Lower leg skin (tissue), 4 donors: Measurements from ENCODE around the gene INTS11. TPM values are rescaled to one million over a fixed set of nuclear protein-coding genes. Genes with fewer than 3 reads are reported as not detected.
A peak's percentile ranks its signal among the peaks of the same experiment; 100 is the strongest.
"Not testable (repeated sequence)": the region's sequence is repeated elsewhere in the genome, so short reads cannot be mapped to it uniquely, and the experiment has no call there.

Source experiments
- DNase-seq, 2 donors: peaks; one replicate each; pipeline ENCODE4 v3.0.0-alpha.2; 2019; ENCODE audit warnings: low spot score in 2 of 2
- H3K4me3 ChIP-seq: fragments of 200-600 bp; sonication (generic); 2 replicates; pipeline ENCODE4 v1.5.1; 2017; ENCODE audit warnings: mild to moderate bottlenecking, low read depth; ENCODE audit not compliant: poor library complexity, severe bottlenecking
- CTCF ChIP-seq, 3 donors: fragments of 450-650 bp; IDR thresholded peaks; one replicate each; pipeline ENCODE4 v1.5.1; 2016; ENCODE audit warnings: antibody characterized with exemption in 3 of 3, mild to moderate bottlenecking in 3 of 3, moderate library complexity in 2 of 3
- POLR2A ChIP-seq, 2 donors: fragments of 450-650 bp; IDR thresholded peaks; one replicate each; pipeline ENCODE4 v1.6.1; 2016 to 2017; ENCODE audit warnings: antibody characterized with exemption in 2 of 2, mild to moderate bottlenecking in 1 of 2, moderate library complexity in 1 of 2
- WGBS, 2 donors: methylation state at CpG; one replicate each; pipeline ENCODE4 v1.1.5; 2018; 5-methylcytosine and 5-hydroxymethylcytosine counted together
- intact Hi-C: fragments of 100-400 bp; cut with DNase I; formaldehyde crosslinking; loops from one replicate; pipeline ENCODE4 v1.15.0; 2023; ENCODE audit warnings: low total_unique reads
- total RNA-seq, 4 donors: library from RNA; depleted of rRNA; stranded (reverse); fragments of >200 nt; gene quantifications; one replicate each; pipeline ENCODE4 v1.1.0, GENCODE V29; 2016

Gene INTS11
- total RNA-seq, 4 donors from 2014 or later, result 101 to 185 (median 105) TPM

- H3K4me3 ChIP-seq, result no peak overlapping the region
- TF ChIP-seq CTCF (IDR thresholded peaks at IDR 0.05) (no peak), POLR2A (IDR thresholded peaks at IDR 0.05) (no peak)
- 88 to 89% methylated on average over 26 to 30 of the region's 36 CpGs for WGBS, 2 donors
- intact Hi-C loops, result no loop called here
- DNase-seq, result no peak
These were observed 5.4 kb downstream of the INTS11 start for GRCh38 chr1:1318777-1319645.

- 40 to 50% methylated on average over 9 of the region's 9 CpGs for whole genome bisulfite sequencing, 2 donors
- peak; percentile 85 to 94 for DNase-seq
- intact Hi-C loops, result no loop called here
- H3K4me3 ChIP-seq, result no peak overlapping the region
- no peak for TF ChIP-seq CTCF (IDR thresholded peaks at IDR 0.05)
- no peak for TF ChIP-seq POLR2A (IDR thresholded peaks at IDR 0.05)
These were observed 6.3 kb downstream of the INTS11 start for GRCh38 chr1:1318131-1318652.

- WGBS, 2 donors, result 82 to 89% methylated on average over 6 of the region's 6 CpGs
- intact Hi-C loops, result no loop called here
These were observed 7.0 kb downstream of the INTS11 start for GRCh38 chr1:1317420-1317819.

GRCh38 chr1:1316199-1316598, 8.3 kb downstream of the INTS11 start:
- DNase-seq, intact Hi-C loops, H3K4me3 ChIP-seq: not testable (repeated sequence)
- 86 to 89% methylated on average over 8 of the region's 8 CpGs for WGBS, 2 donors

More at GRCh38 chr1:1317420-1317819, 7.0 kb downstream of the INTS11 start:
- no peak overlapping the region for H3K4me3 ChIP-seq
- TF ChIP-seq CTCF (IDR thresholded peaks at IDR 0.05), result no peak
- no peak for TF ChIP-seq POLR2A (IDR thresholded peaks at IDR 0.05)
- no peak for DNase-seq

- 57 to 73% methylated on average over 13 to 24 of the region's 26 CpGs for WGBS, 2 donors
- intact Hi-C loops, result no loop called here
- no peak for TF ChIP-seq CTCF (IDR thresholded peaks at IDR 0.05)
- no peak for TF ChIP-seq POLR2A (IDR thresholded peaks at IDR 0.05)
- H3K4me3 ChIP-seq, result no peak overlapping the region
- no peak for DNase-seq
These were observed 9.0 kb downstream of the INTS11 start for GRCh38 chr1:1315435-1315954.

- no peak for DNase-seq
- intact Hi-C loops, result no loop called here
- WGBS, 2 donors, result 86 to 88% methylated on average over 19 to 23 of the region's 23 CpGs
- TF ChIP-seq POLR2A (IDR thresholded peaks at IDR 0.05), result no peak
- no peak overlapping the region for H3K4me3 ChIP-seq
These were observed 9.7 kb downstream of the INTS11 start for GRCh38 chr1:1314678-1315335.
